Activated CD4-positive, CD25-positive, alpha-beta regulatory T cell treated with anti-CD3 and anti-CD28 coated beads, Interleukin-2, amount 50 U/mL, for 24 hours (primary cell): ENCODE results near the gene SLC7A1.

Experiments used
- ATAC-seq, 2 donors: fragments of 150-1000 bp; cut with Tn5 transposase; one replicate each; pipeline ENCODE4 v1.10.0; 2021; ENCODE audit warnings: mild to moderate bottlenecking in 1 of 2, moderate library complexity in 1 of 2

The SLC7A1 gene

GRCh38 chr13:29550430-29550988 lies 45.0 kb downstream of the SLC7A1 start:
- ATAC-seq, result no peak

- ATAC-seq, result no peak
Observed at GRCh38 chr13:29548722-29549121, 46.8 kb downstream of the SLC7A1 start.

DNA sequence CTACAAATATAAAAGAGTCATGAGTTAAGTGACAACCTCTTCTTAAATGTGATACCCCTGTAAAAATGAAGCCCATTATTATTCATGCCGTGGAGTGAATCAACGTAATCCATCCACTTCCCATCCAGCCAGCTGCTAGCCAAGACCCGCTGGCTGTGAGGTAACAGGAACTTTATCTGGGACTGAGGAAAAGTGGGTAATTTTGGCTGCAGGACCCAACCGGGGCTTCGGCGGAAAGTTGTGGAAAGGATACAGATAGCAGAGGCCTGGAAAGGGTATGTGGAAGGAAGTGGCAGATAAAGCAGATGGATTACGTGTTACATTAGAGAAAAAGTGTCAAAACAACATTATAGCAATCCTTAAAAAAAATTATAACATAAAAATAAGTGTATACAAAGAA lies 48.3 kb downstream of the SLC7A1 start:
- ATAC-seq, result no peak

DNA sequence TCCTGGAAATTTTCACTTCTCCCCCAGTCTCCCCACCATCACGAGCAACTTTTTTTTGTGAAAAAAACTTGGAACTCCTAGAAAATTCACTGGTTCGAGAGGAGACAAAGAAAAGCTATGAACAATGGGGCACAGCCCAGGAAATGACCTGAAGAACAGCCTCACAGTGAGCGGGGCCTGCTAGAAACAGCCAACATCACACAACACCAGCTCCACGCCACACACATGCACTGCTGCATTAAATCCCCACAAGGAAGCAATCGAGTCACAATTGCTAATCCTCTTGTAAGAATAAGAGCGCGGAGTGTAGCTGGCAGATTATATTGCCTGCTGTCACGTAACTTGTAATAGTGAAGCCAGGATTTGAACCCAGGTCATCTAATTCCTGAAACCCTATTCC lies 48.8 kb downstream of the SLC7A1 start:
- ATAC-seq, result no peak

- ATAC-seq, result no peak
Observed at GRCh38 chr13:29545988-29546387, 49.5 kb downstream of the SLC7A1 start.

DNA sequence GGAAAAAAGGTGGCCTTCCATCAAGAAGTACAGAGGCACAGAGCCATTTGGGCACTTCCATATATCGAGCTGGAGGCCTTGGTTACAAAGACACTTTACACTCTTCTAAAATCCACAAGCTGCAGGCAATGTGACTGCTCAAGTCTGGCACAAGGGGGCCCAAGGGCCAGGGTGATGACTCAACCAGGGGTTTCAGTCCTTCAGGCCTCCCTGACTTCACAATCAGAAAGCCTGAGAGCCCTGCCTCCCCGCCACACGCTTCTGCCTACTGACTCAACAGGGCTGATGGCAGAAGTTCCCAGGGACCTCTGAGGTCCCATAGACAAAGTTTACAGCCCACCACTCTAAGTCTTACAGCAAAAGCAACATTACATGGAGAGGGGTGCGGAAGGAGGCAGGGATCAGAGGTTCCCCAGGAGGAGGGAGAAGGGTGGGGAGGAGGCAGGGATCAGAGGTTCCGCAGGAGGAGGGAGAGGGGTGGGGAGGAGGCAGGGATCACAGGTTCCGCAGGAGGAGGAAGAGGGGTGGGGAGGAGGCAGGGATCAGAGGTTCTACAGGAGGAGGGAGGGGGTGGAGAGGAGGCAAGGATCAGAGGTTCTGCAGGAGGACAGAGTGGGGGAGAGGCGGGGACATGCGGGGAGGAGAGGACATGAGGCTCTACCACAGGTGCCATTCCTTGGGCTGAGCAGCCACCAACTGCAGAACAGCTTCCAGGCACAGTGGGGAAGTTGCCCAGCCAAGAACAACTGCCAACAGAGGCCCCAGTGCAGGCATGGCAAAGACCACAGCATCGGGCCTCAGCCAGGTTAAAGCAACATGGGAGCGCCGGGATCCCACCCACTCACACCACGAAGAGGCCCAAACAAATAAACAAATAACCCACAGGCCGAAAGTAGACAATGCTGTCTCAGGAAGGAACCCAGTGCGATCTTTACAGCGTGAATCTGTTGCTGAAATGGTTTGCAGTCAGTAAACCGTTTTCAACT lies 52.0 kb downstream of the SLC7A1 start:
- ATAC-seq, result peak; percentile 81 to 92

GRCh38 chr13:29542381-29542780 lies 53.1 kb downstream of the SLC7A1 start:
- no peak for ATAC-seq

DNA sequence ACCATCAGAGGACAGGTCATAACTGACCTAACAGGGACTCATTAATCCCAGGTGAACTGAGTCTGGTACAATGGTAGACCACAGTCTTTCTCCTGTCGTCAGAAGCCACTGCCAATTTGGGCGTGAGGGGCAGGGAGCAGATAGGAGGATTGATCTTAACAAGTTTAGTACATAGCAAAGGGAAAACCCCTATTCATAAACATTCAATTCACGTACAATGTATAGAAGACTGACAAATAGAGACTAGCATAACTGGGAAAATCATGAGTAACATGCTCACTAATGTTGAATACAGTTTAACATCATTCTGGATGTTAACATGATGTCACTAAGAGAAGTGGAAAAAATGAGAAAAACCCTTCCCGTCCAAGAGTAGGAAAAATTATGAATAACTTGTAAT lies 54.1 kb downstream of the SLC7A1 start:
- ATAC-seq, result peak; percentile 55 to 61

GRCh38 chr13:29540799-29541198 lies 54.7 kb downstream of the SLC7A1 start:
- ATAC-seq, result no peak

GRCh38 chr13:29540334-29540733 lies 55.2 kb downstream of the SLC7A1 start:
- ATAC-seq, result no peak

- ATAC-seq, result no peak
Observed at GRCh38 chr13:29539856-29540255, 55.6 kb downstream of the SLC7A1 start.

DNA sequence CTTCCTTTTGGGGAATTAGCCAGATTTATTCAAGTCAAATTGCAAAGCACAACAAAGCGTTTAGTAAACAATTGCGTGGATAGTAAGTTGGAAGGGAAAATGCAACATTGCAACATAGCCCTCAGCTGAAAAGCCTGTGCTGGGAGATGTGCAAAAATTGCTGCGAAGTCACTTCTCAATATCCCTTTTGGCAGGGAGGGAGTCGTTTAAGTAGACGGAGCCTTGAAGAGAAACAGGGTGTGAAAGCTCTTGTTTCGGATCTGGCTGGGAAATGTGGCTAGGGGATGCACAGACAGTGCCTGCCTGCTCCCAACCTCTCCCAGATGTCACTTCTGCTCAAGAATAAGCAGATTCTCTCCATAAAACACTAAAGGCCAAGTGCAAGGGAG lies 56.8 kb downstream of the SLC7A1 start:
- no peak for ATAC-seq

- ATAC-seq, result no peak
Observed at GRCh38 chr13:29537736-29538651, 57.5 kb downstream of the SLC7A1 start.

DNA sequence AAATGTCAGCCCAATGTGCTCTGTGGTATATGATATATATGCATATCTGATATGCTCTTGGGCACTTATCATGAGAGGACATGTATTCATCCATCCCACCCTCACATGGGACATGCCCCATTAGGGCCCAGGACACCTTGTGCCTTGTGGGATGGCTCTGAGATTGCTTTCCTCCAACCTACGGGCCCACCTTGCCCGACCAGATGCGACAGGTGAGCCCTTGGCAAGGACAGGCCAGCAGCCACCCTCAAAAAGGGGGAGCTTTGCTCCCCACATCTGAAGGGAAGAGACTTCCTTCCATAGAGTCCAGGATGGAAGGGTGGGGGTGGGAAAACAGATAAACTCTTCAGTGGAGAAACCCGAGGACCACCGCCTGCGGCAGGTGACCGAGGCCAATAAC lies 58.6 kb downstream of the SLC7A1 start:
- no peak for ATAC-seq

GRCh38 chr13:29535663-29536655 lies 59.5 kb downstream of the SLC7A1 start:
- no peak for ATAC-seq

GRCh38 chr13:29534083-29534482 lies 61.4 kb downstream of the SLC7A1 start:
- ATAC-seq, result no peak

DNA sequence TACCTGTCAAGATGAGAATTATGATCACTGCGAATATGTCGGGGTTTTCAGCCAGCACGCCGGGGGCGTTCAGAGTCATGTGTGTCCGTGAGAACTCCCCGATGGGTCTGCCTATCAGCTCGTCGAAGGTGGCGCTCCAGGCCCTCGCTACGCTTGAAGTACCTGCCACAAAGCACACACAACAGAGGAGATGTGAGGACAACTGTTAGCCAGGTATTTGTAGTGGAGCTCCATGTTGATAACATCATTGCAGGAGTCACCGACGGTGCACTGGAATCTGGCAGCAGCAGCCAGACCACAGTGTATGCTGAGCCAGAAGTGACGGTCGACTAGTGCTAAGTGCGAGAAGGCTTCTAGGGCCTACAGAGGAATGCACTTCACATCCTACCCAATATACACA lies 62.7 kb downstream of the SLC7A1 start:
- no peak for ATAC-seq

DNA sequence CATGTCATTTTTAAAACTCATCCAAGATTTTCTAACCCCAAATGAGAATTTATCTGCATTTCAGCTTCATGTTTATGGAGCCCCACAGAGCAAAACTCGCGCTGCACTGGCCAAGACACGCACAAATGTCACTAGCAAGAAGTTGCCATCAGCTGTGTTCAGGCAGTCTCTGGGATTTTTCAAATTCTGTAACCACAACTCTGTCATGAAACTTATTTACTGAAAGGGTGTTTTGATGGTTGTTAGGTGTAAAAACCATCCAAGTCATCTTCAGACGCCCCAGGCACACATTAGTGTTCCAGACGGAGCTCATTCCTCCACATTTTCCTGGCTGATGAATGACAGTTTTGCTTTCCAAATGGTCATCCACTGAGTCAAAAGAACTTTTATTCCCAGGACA lies 63.4 kb downstream of the SLC7A1 start:
- no peak for ATAC-seq

GRCh38 chr13:29530901-29531300 lies 64.6 kb downstream of the SLC7A1 start:
- no peak for ATAC-seq

DNA sequence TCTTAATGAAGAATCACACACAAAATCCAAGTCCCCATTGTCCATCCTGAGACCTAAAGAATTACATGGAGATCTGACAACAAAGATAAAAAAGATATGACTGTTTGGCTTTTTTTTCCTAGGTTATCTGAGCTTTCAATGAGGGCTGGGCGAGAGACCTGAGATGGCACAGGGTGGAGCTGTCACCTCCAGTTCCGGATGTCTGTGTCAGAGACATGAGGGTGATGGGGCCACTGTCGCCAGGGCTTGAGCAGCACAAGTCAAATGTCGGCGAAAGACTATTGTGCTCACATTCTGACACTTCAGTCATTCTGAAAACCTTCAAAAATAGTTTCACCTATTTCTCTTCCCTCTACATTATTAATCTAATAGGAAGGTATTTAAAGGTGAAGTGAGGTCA lies 65.7 kb downstream of the SLC7A1 start:
- no peak for ATAC-seq

DNA sequence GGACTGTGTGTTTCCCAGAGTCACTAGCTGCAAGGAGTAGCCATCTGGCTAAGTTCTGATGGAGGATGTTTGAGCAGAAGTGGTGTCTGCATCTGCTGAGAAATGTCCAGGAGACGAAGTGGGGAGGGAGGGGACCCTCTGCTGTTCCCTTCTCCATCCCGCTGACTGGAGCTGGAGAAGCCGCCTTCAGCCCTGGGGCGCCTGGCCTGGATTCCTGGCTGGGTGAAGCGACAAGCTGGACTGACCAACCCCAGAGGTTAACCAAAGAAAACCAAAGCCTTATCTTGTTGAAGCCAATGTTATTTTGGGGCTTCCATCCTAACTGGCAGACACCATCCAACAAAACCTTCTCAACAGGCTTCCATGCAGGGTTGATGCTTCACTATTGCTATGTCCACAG lies 67.6 kb downstream of the SLC7A1 start:
- ATAC-seq, result no peak

GRCh38 chr13:29527511-29527910 lies 68.0 kb downstream of the SLC7A1 start:
- ATAC-seq, result no peak
